Measurements from ENCODE around the gene RIPOR2.

RIPOR2 gene

DNA sequence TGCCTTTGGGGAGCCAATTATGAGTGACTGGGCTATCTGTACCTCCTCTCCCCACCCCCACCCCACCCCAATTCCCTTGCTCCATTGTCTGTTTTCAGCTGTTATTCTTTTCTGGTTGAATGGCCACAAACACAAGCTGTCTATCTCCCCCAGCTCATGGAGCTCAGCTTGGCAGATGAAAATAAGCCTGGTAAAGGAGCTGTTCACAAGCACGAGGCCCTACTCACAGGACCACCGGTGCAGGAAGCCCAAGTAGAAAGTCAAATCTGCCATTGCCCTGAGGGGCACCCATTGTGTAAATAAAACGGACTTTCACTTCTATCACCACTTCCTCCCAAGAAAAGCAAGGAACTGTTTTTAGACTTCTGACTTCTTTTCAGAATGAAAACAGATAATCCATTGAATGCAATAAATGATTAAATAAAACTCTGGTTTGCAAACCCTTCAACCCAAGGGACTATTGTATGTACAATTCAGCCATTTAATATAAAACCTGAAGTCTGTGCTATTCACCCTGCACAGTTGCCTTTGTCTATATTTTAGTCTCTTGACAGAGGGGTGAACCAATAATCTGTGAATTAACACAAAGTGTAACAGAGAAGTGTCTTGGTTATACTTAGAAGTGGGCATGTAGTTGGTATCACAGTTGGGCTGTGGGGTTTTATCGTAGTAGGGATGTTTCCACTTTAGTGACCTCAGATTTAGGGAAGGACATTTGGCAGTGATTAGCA is 27.7 kb downstream of the RIPOR2 start:
- no peak for DNase-seq (ENCODE audit: low read depth, low spot score)

- DNase-seq (ENCODE audit: low read depth, low spot score) = no peak
Observed at GRCh38 chr6:24906314-24906713, 29.4 kb downstream of the RIPOR2 start.

DNA sequence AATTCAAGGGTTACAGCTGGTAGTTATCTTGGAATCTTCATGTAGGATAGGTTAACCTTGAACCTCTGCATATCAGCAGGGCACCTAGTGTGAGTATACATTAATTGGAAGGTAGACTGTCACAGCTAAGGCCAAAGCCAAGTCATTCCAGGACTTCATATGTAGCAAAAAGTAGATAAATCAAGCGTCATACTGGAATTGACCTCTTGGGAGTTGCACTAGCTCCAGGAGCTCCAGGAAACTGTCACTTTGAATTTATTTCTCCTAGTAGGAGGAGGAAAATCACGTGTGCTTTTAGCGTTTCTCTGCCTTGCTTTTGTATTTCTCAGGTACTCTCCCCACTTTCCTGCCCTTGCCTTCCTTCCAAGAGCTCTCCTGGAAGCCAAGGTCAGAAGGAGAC is 30.3 kb downstream of the RIPOR2 start:
- no peak for DNase-seq (ENCODE audit: low read depth, low spot score)

DNA sequence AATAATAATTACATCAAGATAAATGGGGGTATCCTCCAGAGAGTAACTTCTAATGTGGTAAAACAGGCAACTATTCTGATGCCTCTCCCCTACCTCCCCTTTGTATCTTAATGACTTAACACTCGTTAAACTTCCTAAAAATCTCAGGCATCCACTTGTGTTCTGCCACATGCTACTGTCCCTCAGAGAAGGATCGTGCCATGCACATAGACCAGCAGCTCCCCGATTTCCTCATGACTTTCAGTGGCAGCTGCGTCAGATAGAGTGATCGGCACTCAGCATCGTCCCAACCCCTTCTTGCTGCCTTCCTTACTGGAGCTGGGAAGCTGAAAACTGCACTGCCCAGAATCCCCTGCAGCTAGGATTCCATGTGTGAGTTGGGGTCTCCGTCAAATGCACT is 32.1 kb downstream of the RIPOR2 start:
- no peak for DNase-seq (ENCODE audit: low read depth, low spot score)

GRCh38 chr6:24902782-24903181 is 33.0 kb downstream of the RIPOR2 start:
- no peak for DNase-seq (ENCODE audit: low read depth, low spot score)

DNA sequence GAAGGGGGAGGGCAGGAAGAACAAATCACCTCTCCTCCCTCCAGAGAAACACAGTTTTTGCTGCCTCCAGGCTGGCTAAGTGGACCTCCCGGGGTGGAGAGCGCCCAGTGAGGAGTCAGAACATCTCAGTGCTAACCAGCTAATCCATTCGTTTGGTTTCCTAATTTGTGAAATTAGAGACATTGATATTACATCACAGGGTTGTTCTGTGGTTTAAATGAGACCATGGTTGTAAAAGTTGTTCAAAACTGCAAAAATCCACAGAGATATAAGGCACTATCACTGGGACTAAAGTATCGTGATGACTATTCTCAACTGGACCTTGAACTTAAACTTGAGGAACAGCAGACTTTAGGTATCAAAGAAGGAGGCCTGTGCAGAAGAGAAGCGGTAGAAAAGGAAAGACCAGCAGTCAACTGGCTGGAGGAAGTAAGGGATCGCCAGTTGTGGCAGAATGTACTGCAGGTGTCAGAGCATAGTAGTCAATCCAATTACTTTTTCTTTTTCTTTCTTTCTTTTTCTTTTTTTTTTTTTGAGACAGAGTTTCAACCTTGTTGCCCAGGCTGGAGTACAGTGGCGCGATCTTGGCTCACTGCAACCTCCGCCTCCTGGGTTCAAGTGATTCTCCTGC is 33.9 kb downstream of the RIPOR2 start:
- no peak for DNase-seq (ENCODE audit: low read depth, low spot score)

- DNase-seq (ENCODE audit: low read depth, low spot score) = no peak
Observed at GRCh38 chr6:24900917-24901697, 34.7 kb downstream of the RIPOR2 start.

- DNase-seq (ENCODE audit: low read depth, low spot score) = no peak
Observed at GRCh38 chr6:24899997-24900325, 35.8 kb downstream of the RIPOR2 start.

GRCh38 chr6:24899136-24899996 is 36.4 kb downstream of the RIPOR2 start:
- no peak for DNase-seq (ENCODE audit: low read depth, low spot score)

GRCh38 chr6:24898676-24899075 is 37.1 kb downstream of the RIPOR2 start:
- no peak for DNase-seq (ENCODE audit: low read depth, low spot score)

DNA sequence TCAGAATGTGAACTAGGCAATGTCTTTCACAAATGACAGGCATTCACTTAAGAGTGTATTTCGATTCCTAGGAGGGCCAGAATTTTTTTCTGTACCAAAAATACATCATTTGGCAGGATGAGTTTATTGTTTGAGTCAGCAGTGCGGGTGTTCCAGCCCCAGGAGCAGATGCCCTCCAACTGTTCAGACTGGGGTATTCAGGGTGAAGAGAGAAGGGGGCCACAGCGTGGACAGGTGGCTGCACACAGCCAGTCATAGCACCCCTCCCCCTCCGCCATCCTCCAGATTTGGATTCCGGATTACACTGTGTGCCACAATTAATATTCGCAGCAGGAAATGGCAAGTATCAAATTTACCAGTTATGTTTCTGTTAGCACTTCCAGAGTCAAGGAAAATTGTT is 38.6 kb downstream of the RIPOR2 start:
- no peak for DNase-seq (ENCODE audit: low read depth, low spot score)

DNA sequence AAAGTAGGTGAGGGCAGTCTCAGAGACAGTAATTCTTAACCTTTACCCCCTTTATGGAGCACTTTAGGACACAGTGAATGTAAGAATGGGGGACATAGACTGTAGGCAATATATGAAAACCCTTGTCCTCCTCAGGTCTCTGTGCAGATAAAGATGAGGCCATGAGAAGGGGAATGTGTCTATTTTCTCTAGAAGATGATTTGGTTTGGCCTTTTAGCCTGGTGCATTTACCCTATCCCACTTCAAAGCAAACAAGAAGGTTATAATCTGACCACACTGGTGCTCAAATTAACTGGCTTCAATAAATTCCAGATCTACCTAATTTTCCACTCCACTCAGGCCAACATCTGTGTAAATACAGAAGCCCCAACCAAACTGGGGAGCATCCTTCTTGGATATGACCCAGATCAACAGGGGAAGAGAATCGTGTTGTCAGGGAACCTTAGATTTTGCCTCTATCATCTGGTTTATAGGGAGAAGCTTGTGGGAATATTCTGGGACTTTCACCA is 42.4 kb downstream of the RIPOR2 start:
- no peak for DNase-seq (ENCODE audit: low read depth, low spot score)

- DNase-seq (ENCODE audit: low read depth, low spot score) = no peak
Observed at GRCh38 chr6:24891004-24891403, 44.8 kb downstream of the RIPOR2 start.

DNA sequence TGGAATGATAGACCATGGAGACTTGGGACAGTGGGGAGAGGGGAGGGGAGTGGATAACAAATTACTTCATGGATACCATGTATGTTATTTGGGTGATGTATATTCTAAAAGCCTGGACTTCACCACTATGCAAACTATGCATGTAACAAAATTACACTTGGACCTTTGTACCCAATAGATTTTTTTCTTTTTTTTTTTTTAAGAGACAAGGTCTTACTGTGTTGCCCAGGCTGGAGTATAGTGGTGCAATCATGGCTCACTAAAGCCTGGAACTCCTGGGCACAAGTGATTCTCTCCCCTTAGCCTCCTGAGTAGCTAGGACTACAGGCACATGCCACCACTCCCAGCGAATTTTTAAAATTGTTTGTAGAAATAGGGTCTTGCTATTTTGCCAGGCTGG is 45.3 kb downstream of the RIPOR2 start:
- no peak for DNase-seq (ENCODE audit: low read depth, low spot score)

DNA sequence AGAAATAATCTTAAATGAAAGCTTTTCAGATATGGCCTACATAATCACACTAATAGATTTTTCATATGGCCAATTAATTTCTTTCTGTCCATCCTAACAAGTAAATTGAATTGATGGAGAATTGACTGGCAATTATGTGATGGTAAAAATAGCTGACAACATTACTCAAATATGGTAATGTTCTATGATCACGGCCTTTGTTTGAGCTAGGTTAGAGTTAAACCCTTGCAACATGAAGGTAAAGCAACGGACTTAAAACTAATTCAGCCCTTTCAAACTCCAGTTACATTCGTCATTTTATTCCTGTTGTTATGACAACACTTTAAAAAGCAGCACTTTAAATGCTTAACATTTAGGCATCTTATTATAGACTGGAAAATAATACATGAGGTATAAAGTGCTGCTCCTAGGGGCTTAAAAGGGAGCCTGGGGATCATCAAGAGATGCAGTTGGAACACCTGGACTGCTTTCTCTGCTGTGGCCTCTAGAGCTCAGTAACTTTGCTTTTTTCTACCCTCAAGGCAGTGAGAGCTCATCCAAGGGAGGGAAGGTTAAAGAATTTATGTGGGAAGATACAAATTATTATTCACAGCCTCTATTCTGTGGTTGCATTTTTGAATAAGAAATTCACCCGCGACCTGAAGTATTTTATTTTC is 46.9 kb downstream of the RIPOR2 start:
- DNase-seq (ENCODE audit: low read depth, low spot score) = no peak

GRCh38 chr6:24887545-24888140 is 48.1 kb downstream of the RIPOR2 start:
- DNase-seq (ENCODE audit: low read depth, low spot score) = no peak

- no peak for DNase-seq (ENCODE audit: low read depth, low spot score)
Observed at GRCh38 chr6:24883618-24884017, 52.1 kb downstream of the RIPOR2 start.

- DNase-seq (ENCODE audit: low read depth, low spot score) = no peak
Observed at GRCh38 chr6:24882835-24883555, 52.8 kb downstream of the RIPOR2 start.

DNA sequence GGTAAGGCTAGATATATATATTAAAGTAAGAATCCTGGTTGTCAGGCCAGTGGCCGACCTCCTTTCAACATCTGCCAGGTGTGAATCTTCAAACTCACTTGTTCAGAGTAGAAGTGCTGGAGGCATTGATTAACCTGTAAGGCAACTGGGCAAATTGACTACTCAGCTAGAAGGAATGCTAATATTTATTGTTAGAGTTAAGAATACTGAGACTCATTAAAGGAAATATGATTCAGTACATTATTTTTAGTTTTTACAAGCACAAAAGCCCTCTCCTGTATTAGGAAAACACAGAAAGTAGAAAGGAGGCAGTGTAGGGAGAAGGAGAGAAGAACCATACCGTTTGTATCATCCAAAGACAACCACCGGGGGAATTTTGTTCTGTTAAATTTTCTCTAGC is 53.5 kb downstream of the RIPOR2 start:
- no peak for DNase-seq (ENCODE audit: low read depth, low spot score)

- DNase-seq (ENCODE audit: low read depth, low spot score) = no peak
Observed at GRCh38 chr6:24881376-24881775, 54.4 kb downstream of the RIPOR2 start.

All from ELF-1 (cell line).